Uterus (tissue), 4 donors: ENCODE data around the gene CCSER1. TPM values are rescaled to one million over a fixed set of nuclear protein-coding genes. Genes with fewer than 3 reads are reported as not detected.
"Not testable (repeated sequence)": the region's sequence is repeated elsewhere in the genome, so short reads cannot be mapped to it uniquely, and the experiment has no call there.

Experiments used
- DNase-seq, 2 donors: peaks; one replicate each; pipeline ENCODE4 v3.0.0-alpha.2; 2019 to 2020
- H3K27ac ChIP-seq, 2 donors: fragments of 200-600 bp; sonication (generic); 1 replicate in 1 of 2; 2 replicates in 1 of 2; pipeline ENCODE4 v1.5.1; 2016 to 2018
- H3K27me3 ChIP-seq, 2 donors: fragments of 200-600 bp; sonication (generic); one replicate each; pipeline ENCODE4 v1.5.1; 2018 to 2019; ENCODE audit warnings: control low read depth in 1 of 2
- H3K36me3 ChIP-seq, 2 donors: fragments of 200-600 bp; sonication (generic); one replicate each; pipeline ENCODE4 v1.5.1; 2019; ENCODE audit warnings: control low read depth in 1 of 2
- H3K4me1 ChIP-seq, 2 donors: fragments of 200-600 bp; sonication (generic); one replicate each; pipeline ENCODE4 v1.5.1; 2018 to 2019; ENCODE audit warnings: control low read depth in 1 of 2
- H3K4me3 ChIP-seq, 2 donors: fragments of 200-600 bp; sonication (generic); 1 replicate in 1 of 2; 2 replicates in 1 of 2; pipeline ENCODE4 v1.5.1; 2018 to 2019; ENCODE audit warnings: mild to moderate bottlenecking in 1 of 2
- H3K9me3 ChIP-seq, 2 donors: fragments of 200-600 bp; sonication (generic); one replicate each; pipeline ENCODE4 v1.5.1; 2019; ENCODE audit warnings: control low read depth in 1 of 2
- POLR2A ChIP-seq, 2 donors: fragments of 450-650 bp; IDR thresholded peaks; one replicate each; pipeline ENCODE4 v1.6.1; 2016; ENCODE audit warnings: antibody characterized with exemption in 2 of 2, mild to moderate bottlenecking in 1 of 2, moderate library complexity in 1 of 2
- intact Hi-C: fragments of 100-400 bp; cut with DNase I; formaldehyde crosslinking; loops from one replicate; pipeline ENCODE4 v1.15.1; 2023; ENCODE audit warnings: low total_unique reads
- total RNA-seq, 4 donors: library from RNA; depleted of rRNA in 3 of 4; stranded (reverse); fragments of >200 nt in 3 of 4; gene quantifications; one replicate each; pipeline versions ENCODE4 v1.1.0 to v1.2.4, GENCODE V29; 2014 to 2023
- TF ChIP-seq, protein P1 (sequence below), 4 experiments: fragments of 200-600 bp in 2 of 4; fragments of 450-650 bp in 2 of 4; sonication (generic) in 2 of 4; IDR thresholded peaks; one replicate each; pipeline ENCODE4 v1.5.1; 2016 to 2019; ENCODE audit warnings: antibody characterized with exemption in 4 of 4, mild to moderate bottlenecking in 2 of 4, moderate library complexity in 1 of 4
- donor health status: DM: yes; HTN: yes; CAD: no.

Gene CCSER1
- total RNA-seq, 4 donors from 2014 or later: 2.8 to 54.7 (median 11.9) TPM

DNA sequence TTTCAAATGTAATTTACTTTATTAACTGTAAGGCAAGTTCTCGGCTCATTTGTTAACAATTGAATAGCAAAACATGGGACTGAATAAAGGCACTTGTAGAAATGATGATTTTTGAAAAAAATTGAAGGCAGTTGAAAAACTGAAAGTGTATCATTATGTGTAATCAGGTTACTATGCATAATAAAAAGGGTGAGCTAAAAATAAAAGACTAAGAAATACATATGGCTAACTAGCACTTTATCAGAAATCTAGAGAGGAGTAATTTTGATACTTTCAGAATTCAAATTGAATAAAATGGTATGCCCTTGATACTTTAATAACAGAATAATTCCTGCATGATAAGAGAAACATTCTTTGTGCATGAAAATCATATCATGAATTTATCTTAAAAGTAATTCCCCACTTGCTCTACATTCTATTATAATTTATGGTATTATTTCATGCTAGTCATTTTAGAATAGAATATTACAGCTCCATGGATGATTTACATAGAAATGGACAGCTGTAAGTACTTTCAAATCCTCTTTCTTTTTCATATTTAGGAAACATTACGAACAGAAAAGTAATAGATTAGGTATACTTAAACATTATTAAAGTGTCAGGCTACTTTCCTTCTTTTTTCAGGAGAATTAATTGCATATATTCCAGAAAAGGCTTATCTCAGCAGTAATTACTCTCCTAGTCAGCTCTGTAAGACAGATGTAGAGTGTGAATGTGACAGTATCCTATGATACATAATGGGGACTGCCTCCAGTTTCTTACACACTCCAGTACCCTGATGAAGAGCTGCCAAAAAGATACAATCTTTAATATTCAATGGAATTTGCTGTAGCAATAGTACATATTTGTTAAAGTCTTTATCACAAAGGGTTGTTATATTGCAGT, 697.3 kb downstream of the CCSER1 start:
- Histone ChIP-seq H3K4me3 (no peak overlapping the region), H3K4me1 (no peaks in the 10 kb centered on the region), H3K9me3 (no peaks in the 10 kb centered on the region), H3K27me3 (no peaks in the 10 kb centered on the region), H3K27ac (no peak overlapping the region), H3K36me3 (no peaks in the 10 kb centered on the region)
- TF ChIP-seq, protein P1, sequence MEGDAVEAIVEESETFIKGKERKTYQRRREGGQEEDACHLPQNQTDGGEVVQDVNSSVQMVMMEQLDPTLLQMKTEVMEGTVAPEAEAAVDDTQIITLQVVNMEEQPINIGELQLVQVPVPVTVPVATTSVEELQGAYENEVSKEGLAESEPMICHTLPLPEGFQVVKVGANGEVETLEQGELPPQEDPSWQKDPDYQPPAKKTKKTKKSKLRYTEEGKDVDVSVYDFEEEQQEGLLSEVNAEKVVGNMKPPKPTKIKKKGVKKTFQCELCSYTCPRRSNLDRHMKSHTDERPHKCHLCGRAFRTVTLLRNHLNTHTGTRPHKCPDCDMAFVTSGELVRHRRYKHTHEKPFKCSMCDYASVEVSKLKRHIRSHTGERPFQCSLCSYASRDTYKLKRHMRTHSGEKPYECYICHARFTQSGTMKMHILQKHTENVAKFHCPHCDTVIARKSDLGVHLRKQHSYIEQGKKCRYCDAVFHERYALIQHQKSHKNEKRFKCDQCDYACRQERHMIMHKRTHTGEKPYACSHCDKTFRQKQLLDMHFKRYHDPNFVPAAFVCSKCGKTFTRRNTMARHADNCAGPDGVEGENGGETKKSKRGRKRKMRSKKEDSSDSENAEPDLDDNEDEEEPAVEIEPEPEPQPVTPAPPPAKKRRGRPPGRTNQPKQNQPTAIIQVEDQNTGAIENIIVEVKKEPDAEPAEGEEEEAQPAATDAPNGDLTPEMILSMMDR (IDR thresholded peaks at IDR 0.05): no peak
- no peak for TF ChIP-seq POLR2A (IDR thresholded peaks at IDR 0.05)
- no peak for DNase-seq
- intact Hi-C loops: no loop called here

DNA sequence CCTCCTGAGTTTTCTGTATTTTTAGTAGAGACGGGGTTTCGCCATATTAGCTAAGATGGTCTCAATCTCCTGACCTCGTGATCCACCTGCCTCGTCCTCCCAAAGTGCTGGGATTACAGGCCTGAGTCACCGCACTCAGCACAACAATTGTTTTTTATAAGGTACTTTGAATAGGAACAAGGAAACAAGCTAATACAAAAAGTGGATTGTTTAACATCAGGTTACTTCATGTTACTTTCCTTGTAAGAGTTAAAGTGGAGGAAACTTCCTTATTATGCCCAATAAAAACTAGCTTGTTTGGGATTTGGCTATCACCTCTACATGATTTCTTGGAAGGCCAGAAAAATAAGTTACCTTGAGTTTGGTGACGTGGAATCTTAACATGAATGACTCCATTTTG, 698.7 kb downstream of the CCSER1 start:
- H3K27ac ChIP-seq: no peak overlapping the region
- no peak overlapping the region for H3K4me3 ChIP-seq
- no peaks in the 10 kb centered on the region for H3K36me3 ChIP-seq
- no peak for TF ChIP-seq POLR2A (IDR thresholded peaks at IDR 0.05)
- H3K9me3 ChIP-seq: no peaks in the 10 kb centered on the region
- intact Hi-C loops: no loop called here
- DNase-seq: no peak
- no peaks in the 10 kb centered on the region for H3K4me1 ChIP-seq
- no peaks in the 10 kb centered on the region for H3K27me3 ChIP-seq

DNA sequence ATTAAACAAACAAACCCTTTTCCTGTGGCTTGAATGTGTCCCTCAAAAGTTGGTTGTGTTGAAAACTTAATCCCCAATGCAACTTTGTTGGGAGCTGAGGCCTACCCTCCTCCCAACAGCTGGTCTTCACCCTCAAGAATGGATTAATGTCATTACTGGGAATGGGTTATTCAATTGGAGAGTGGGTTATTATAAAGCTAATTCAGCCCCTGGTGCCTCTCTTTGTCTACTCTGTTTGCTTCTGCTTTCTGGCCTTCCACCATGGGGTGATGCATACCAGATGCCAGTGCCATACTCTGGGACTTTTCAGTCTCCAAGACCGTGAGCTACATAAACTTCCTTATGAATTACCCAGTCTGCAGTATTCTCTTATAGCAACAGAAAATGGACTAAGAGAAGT, 706.5 kb downstream of the CCSER1 start:
- H3K4me1 ChIP-seq: no peaks in the 10 kb centered on the region
- no peak for DNase-seq
- H3K36me3 ChIP-seq: no peaks in the 10 kb centered on the region
- H3K4me3 ChIP-seq: no peak overlapping the region
- no peaks in the 10 kb centered on the region for H3K9me3 ChIP-seq
- H3K27me3 ChIP-seq: no peaks in the 10 kb centered on the region
- intact Hi-C loops: no loop called here
- TF ChIP-seq, protein P1 (IDR thresholded peaks at IDR 0.05): no peak
- TF ChIP-seq POLR2A (IDR thresholded peaks at IDR 0.05): no peak
- no peak overlapping the region for H3K27ac ChIP-seq

DNA sequence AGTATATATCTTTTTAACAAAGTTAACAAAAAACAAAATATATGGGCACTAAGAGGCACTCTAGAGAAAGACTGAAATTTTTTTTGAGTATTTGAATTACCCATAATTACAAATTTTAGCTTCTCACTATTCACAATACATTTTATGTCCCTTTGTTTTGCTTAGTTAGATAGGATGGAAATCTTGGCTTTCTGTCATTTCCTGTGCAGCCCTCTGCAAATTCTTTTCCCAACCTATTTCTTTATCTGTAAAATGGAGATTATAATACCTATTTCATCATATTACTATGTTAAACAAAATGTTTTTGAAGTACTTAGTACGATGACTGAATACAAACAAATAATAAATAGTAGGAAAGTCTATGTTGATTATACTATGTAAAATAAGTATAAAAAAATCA, 710.0 kb downstream of the CCSER1 start:
- no peaks in the 10 kb centered on the region for H3K9me3 ChIP-seq
- no peak overlapping the region for H3K4me3 ChIP-seq
- H3K27me3 ChIP-seq: no peaks in the 10 kb centered on the region
- DNase-seq: no peak
- no peak for TF ChIP-seq POLR2A (IDR thresholded peaks at IDR 0.05)
- TF ChIP-seq, protein P1 (IDR thresholded peaks at IDR 0.05): no peak
- no peaks in the 10 kb centered on the region for H3K36me3 ChIP-seq
- H3K27ac ChIP-seq: no peak overlapping the region
- intact Hi-C loops: no loop called here
- no peaks in the 10 kb centered on the region for H3K4me1 ChIP-seq

DNA sequence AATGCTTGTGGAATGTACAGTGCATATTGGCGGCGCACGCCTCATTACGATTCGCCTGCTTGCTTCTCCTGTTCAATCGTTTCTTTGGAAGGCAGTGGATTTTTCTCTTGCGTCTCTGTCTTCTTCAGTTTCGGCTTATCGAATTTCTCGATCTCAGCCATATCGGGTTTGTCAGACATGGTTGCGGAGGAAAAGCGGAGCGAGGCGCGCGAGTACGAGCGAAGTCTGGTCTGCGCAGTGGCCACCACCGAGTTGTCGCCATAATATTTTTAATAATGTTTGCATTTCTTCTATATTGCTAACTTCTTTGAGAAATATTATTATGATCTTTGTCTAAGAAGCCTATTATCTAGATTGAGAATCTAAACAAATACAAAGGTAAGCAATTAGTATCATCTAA, 711.7 kb downstream of the CCSER1 start:
- not testable (repeated sequence) for H3K27ac ChIP-seq, H3K27me3 ChIP-seq, DNase-seq

DNA sequence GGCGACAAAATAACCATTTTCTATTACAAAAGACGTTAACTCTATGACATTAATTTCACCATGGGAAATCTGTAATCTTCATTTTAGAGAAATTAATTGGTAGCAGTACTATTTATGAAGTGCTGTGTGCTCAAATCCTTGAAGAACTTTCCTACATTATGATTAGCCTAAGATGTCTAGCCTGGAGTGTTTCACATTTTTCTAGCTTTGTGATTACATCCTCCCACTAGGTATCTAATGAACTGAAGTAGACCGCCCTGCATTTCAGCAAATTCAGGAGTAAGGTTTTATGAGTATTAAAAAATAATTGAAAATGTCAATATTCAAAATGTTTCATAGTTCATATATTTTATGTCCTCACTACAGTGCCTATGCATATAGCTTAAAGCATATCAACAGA, 713.1 kb downstream of the CCSER1 start:
- Histone ChIP-seq H3K4me1 (no peaks in the 10 kb centered on the region), H3K9me3 (no peaks in the 10 kb centered on the region), H3K36me3 (no peaks in the 10 kb centered on the region), H3K27ac (no peak overlapping the region), H3K4me3 (no peak overlapping the region), H3K27me3 (no peaks in the 10 kb centered on the region)
- intact Hi-C loops: no loop called here
- no peak for DNase-seq
- TF ChIP-seq, protein P1 (IDR thresholded peaks at IDR 0.05): no peak
- no peak for TF ChIP-seq POLR2A (IDR thresholded peaks at IDR 0.05)

More for the DNA sequence above, 711.7 kb downstream of the CCSER1 start:
- H3K4me1 ChIP-seq, intact Hi-C loops, H3K9me3 ChIP-seq, H3K36me3 ChIP-seq, H3K4me3 ChIP-seq: not testable (repeated sequence)
